ENCODE results near the gene PHOSPHO1.

Gene PHOSPHO1

DNA sequence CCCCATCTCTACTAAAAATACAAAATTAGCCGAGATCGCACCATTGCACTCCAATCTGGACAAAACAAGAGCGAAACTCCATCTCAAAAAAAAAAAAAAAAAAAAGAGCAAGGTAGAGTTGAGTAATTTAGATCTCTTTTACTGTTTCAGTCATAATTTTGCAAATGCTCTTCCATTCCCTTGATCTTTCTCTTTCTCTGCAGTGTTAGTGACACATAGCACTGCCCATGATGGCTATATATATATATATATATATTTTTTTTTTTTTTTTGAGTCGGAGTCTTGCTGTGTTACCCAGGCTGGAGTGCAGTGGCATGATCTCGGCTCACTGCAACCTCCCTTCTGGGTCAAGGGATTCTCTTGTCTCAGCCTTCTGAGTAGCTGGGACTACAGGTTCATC, 12.2 kb upstream of the PHOSPHO1 start:
- no peak for DNase-seq

GRCh38 chr17:49241692-49242397, 11.3 kb upstream of the PHOSPHO1 start:
- DNase-seq = no peak

DNA sequence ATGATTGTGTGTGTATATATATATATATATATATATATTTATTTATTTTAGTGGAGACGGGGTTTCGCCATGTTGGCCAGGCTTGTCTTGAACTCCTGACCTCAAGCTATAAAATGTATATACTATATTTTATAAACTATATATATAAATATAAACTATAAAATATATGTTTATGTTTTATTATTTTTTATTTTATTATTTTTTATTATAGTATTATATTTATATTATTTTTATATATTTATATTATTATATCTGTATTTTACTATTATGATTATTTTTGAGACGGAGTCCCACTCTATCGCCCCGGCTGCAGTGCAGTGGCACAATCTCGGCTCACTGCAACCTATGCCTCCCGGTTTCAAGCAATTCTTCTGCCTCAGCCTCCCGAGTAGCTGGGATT, 10.5 kb upstream of the PHOSPHO1 start:
- DNase-seq = no peak

- DNase-seq = no peak
Measured at GRCh38 chr17:49240619-49241018, 10.0 kb upstream of the PHOSPHO1 start.

DNA sequence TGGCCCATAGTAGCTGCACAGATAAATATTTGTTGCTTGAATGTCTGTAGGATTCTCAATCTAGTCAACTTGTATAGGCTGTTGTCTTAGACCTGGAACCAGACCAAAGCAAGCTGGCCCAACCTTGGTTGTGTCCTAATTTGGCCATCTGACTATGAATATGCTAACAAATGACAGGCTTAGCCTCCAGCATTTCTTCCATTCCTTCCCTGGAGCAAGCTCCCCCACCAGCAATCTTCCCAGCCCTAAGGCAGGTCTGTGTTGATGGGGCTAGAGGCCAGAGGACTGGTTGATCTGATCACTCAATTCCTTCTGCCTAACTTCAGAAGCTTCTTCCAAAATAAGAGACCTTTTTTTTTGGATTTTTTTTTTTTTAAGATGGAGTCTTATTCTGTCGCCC, 9.4 kb upstream of the PHOSPHO1 start:
- DNase-seq = no peak

GRCh38 chr17:49235896-49236295, 5.3 kb upstream of the PHOSPHO1 start:
- no peak for DNase-seq

GRCh38 chr17:49234509-49235080, 4.0 kb upstream of the PHOSPHO1 start:
- DNase-seq = no peak

DNA sequence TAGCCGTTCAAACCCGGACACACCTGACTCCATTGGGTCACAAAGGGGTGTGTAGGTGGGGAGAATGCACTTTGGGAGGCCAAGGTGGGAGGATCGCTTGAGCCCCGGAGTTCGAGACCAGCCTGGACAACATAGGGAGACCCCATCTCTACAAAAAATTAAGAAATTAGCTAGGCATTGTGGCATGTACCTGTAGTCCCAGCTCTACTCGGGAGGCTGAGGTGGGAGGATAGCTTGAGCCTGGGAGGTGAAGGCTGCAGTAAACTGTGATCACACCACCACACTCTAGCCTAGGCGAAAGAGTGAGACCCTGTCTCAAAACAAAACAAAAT, 942 bp upstream of the PHOSPHO1 start:
- no peak for DNase-seq

GRCh38 chr17:49229805-49230600, 584 bp downstream of the PHOSPHO1 start:
- no peak for DNase-seq

GRCh38 chr17:49229076-49229804, 1.3 kb downstream of the PHOSPHO1 start:
- DNase-seq = no peak

DNA sequence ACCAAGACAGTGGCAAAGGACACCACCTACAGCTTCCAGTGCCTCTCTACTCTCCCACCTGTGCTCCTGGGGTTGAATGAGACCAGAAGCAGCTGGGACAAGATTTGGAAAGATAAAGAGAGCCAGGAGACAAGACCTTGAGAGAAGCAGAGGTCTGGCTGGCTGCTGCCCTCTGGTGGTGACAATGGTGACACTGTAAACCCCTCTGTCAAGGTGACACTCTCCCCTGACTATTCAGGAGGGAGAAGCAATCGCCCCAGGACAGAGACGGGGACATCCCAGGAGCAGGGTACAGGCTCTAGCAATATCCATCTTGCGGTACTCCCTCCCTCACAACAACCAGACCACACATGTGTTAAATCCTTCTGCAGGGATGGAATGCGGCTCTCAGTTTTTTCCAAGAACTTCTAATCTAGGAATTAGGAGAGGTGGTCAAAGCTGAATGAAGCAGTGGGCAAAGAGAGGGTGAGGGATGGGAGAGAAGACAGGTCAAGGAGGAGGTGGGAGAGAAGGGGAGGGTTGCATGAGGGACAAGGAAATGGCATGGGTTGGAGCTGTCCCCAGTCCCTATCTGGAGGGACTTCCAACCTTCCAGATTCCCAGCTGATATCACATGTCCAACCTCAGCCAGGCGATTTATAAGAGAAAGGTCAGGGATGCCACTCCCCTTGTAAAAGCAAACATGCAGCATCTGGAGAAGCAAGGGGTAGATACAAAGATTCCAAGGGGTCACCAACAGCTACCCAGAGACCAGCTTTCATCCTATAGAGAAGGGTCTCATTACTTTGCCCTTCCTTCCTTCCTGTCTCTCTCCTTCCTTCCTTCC, 2.9 kb downstream of the PHOSPHO1 start:
- peak; percentile 46 for DNase-seq

DNA sequence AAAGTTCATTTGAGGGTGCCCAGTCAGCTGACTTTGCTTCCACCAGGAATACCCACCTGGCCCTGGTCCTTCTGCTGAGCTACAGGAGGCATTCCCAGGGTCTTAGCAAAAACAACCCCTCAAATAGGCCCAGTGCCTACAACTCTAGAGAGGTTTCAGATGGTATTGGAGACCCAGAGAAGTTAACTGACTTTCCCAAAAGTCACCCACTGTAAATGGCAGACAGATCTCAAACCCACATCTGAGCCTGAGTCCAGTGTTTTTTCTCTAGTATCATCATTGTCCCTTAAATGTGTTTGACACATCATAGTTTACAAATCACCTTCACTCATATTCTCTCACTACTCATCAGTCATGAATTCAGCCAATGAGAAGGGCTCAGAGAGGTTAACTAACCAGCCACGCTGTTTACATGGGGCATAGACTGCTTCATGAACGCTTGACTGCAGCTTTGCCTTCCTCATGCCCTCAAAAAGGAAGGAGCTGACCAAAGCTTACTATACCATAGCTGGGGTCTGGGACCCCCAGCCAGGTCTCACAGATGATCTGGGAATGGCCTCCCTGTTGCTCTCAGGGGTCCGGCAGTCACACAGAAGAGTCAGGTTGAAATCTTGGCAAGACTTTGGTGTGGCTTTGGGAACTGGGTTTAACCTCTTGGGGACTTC, 3.7 kb downstream of the PHOSPHO1 start:
- DNase-seq = no peak

DNA sequence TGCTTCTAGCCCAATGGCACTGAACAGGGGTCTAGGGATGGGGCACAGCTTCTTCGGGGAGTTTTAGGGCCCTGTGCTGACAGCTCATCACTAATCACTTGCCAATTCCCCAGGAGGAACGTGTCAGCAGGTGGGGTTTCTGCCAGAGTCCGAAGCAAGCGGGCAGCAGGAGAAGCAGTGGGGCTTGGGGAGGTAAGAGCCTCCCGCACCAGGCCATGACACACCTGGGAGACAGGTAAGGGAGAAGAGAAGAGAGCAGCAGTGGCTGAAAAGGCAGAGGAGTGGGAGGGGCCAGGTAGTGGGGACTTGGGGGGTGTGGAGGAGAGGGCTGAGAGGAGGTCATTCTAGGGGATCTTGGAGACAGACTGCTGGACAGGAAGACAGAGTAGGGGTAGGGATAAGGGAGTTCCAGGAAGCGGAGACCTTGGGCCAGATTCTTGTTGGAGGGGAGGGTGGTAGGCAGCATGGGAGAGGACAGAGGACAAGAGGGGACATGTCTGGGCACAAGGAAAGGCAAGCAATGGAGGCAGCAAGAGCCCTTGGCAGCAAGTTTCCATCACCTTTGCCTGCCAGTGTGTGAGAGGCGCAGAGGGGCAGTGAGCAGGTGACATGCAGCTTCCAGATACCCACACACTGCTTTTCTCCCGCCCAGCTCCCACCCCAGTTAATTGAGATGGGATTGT, 4.9 kb downstream of the PHOSPHO1 start:
- no peak for DNase-seq

- DNase-seq = no peak
Measured at GRCh38 chr17:49224997-49225337, 5.6 kb downstream of the PHOSPHO1 start.

- peak; percentile 14 for DNase-seq
Measured at GRCh38 chr17:49224198-49224996, 6.2 kb downstream of the PHOSPHO1 start.

GRCh38 chr17:49223517-49224197, 6.9 kb downstream of the PHOSPHO1 start:
- DNase-seq = peak; percentile 35

GRCh38 chr17:49223168-49223516, 7.4 kb downstream of the PHOSPHO1 start:
- no peak for DNase-seq

GRCh38 chr17:49219987-49220386, 10.6 kb downstream of the PHOSPHO1 start:
- no peak for DNase-seq

GRCh38 chr17:49218941-49219913, 11.4 kb downstream of the PHOSPHO1 start:
- no peak for DNase-seq
